SK-N-SH treated with all-trans-retinoic acid at 6 μM for 48 hours (cell line): Measurements from ENCODE around the gene CIRBP.

Source experiments
- RARB ChIP-seq: fragments of 250-450 bp; sonication (Bioruptor Pico); IDR thresholded peaks from 2 replicates; pipeline ENCODE4 v1.8.0; 2021; ENCODE audit warnings: mild to moderate bottlenecking, moderate library complexity
- ZC3H10 ChIP-seq: fragments of 250-450 bp; sonication (Bioruptor Pico); IDR thresholded peaks from 2 replicates; pipeline ENCODE4 v1.5.1; 2021; ENCODE audit warnings: mild to moderate bottlenecking, moderate library complexity
- ZFP3 ChIP-seq: fragments of 250-450 bp; sonication (Bioruptor Pico); IDR thresholded peaks from 2 replicates; pipeline ENCODE4 v1.5.0; 2020; ENCODE audit warnings: mild to moderate bottlenecking, moderate library complexity
- ZFP30 ChIP-seq: fragments of 450-650 bp; formaldehyde crosslinking; IDR thresholded peaks from 2 replicates; pipeline ENCODE4 v1.5.0; 2022; ENCODE audit warnings: mild to moderate bottlenecking, moderate library complexity
- TF ChIP-seq, protein P1 (sequence below): fragments of 250-450 bp; sonication (Bioruptor Pico); IDR thresholded peaks from 2 replicates; pipeline ENCODE4 v1.8.0; 2021; ENCODE audit warnings: low read depth, mild to moderate bottlenecking, moderate library complexity, borderline replicate concordance
- TF ChIP-seq, protein P2 (sequence below): fragments of 250-450 bp; sonication (Bioruptor Pico); IDR thresholded peaks from 2 replicates; pipeline ENCODE4 v1.5.1; 2021; ENCODE audit warnings: mild to moderate bottlenecking, moderate library complexity
- TF ChIP-seq, protein P3 (sequence below): fragments of 250-450 bp; sonication (Bioruptor Pico); IDR thresholded peaks from 2 replicates; pipeline ENCODE4 v1.5.1; 2020; ENCODE audit warnings: low read depth, mild to moderate bottlenecking, moderate library complexity

DNA sequence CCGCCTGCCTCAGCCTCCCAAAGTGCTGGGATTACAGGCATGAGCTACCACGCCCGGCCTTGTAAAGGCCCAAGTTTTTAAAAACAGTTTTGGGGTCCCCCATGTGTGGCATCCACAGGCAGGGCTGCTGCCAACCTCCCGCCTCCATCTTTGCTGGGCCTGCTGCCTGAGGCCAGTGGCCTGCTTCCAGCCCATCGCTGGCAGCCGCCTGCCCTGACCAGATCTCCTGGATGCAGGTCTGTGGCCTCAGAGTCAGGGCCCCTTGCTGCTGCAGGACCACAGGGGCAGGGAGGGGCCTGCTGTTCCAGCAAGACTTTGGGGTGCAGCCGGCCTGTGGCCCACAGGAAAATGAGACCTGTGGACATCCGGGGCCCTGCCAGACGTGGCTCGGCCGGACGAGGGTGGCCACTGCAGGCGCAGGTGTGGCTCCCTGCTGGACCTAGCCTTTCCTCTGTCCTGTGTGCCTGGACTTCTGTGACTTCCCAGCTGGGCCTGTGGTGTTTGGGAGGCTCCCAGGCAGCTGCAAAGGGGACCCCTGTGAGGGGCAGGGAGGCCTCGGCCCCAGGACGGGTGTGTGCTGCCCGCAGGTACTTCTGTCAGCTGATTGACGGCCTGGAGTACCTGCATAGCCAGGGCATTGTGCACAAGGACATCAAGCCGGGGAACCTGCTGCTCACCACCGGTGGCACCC, 49.2 kb upstream of the CIRBP start:
- TF ChIP-seq, protein P1, sequence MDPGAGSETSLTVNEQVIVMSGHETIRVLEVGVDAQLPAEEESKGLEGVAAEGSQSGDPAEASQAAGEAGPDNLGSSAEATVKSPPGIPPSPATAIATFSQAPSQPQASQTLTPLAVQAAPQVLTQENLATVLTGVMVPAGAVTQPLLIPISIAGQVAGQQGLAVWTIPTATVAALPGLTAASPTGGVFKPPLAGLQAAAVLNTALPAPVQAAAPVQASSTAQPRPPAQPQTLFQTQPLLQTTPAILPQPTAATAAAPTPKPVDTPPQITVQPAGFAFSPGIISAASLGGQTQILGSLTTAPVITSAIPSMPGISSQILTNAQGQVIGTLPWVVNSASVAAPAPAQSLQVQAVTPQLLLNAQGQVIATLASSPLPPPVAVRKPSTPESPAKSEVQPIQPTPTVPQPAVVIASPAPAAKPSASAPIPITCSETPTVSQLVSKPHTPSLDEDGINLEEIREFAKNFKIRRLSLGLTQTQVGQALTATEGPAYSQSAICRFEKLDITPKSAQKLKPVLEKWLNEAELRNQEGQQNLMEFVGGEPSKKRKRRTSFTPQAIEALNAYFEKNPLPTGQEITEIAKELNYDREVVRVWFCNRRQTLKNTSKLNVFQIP (CRISPR knock-in tag) = no peak
- TF ChIP-seq, protein P2, sequence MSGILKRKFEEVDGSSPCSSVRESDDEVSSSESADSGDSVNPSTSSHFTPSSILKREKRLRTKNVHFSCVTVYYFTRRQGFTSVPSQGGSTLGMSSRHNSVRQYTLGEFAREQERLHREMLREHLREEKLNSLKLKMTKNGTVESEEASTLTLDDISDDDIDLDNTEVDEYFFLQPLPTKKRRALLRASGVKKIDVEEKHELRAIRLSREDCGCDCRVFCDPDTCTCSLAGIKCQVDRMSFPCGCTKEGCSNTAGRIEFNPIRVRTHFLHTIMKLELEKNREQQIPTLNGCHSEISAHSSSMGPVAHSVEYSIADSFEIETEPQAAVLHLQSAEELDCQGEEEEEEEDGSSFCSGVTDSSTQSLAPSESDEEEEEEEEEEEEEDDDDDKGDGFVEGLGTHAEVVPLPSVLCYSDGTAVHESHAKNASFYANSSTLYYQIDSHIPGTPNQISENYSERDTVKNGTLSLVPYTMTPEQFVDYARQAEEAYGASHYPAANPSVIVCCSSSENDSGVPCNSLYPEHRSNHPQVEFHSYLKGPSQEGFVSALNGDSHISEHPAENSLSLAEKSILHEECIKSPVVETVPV (CRISPR knock-in tag) = no peak
- TF ChIP-seq, protein P3, sequence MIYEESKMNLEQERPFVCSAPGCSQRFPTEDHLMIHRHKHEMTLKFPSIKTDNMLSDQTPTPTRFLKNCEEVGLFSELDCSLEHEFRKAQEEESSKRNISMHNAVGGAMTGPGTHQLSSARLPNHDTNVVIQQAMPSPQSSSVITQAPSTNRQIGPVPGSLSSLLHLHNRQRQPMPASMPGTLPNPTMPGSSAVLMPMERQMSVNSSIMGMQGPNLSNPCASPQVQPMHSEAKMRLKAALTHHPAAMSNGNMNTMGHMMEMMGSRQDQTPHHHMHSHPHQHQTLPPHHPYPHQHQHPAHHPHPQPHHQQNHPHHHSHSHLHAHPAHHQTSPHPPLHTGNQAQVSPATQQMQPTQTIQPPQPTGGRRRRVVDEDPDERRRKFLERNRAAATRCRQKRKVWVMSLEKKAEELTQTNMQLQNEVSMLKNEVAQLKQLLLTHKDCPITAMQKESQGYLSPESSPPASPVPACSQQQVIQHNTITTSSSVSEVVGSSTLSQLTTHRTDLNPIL (CRISPR knock-in tag) = no peak
- TF ChIP-seq ZFP30 (CRISPR knock-in tag) (no peak), ZFP3 (CRISPR knock-in tag) (no peak), RARB (CRISPR knock-in tag) (no peak), ZC3H10 (CRISPR knock-in tag) (no peak)
